Osteoblast (primary cell): ENCODE data around the gene TMEM128. TPM values are rescaled to one million over a fixed set of nuclear protein-coding genes. Genes with fewer than 3 reads are reported as not detected.

ENCODE experiments used
- DNase-seq: peaks from one replicate; pipeline ENCODE4 v3.0.0; 2011; ENCODE audit warnings: low spot score, mixed read lengths; ENCODE audit not compliant: insufficient read length; ENCODE audit errors: missing footprints
- H2AFZ ChIP-seq: 2 replicates; pipeline ENCODE4 v1.6.0; 2011; ENCODE audit warnings: mild to moderate bottlenecking, low read length
- H3K27ac ChIP-seq: 2 replicates; pipeline ENCODE4 v1.5.1; 2011; ENCODE audit warnings: mild to moderate bottlenecking, low read depth, low read length, moderate library complexity
- H3K27me3 ChIP-seq: 2 replicates; pipeline ENCODE4 v1.6.0; 2012; ENCODE audit warnings: mild to moderate bottlenecking, control low read depth, inconsistent platforms, low read length, moderate library complexity; ENCODE audit not compliant: insufficient read depth
- H3K36me3 ChIP-seq: 2 replicates; pipeline ENCODE4 v1.5.1; 2011; ENCODE audit warnings: mild to moderate bottlenecking, low read length, control low read depth, moderate library complexity; ENCODE audit not compliant: insufficient read depth
- H3K4me1 ChIP-seq: 2 replicates; pipeline ENCODE4 v1.5.1; 2011; ENCODE audit warnings: mild to moderate bottlenecking, low read length, control low read depth, moderate library complexity; ENCODE audit not compliant: insufficient read depth
- H3K4me2 ChIP-seq: 2 replicates; pipeline ENCODE4 v1.6.0; 2011; ENCODE audit warnings: mild to moderate bottlenecking, low read length; ENCODE audit not compliant: insufficient read depth
- H3K4me3 ChIP-seq: fragments of 200-600 bp; sonication (generic); 3 replicates; pipeline ENCODE4 v1.5.1; 2012; ENCODE audit warnings: mild to moderate bottlenecking, low read length, inconsistent platforms; ENCODE audit not compliant: insufficient read depth
- H3K79me2 ChIP-seq: 2 replicates; pipeline ENCODE4 v1.6.0; 2012; ENCODE audit warnings: mild to moderate bottlenecking, low read length, control low read depth, inconsistent platforms; ENCODE audit not compliant: insufficient read depth
- H3K9me3 ChIP-seq: 2 replicates; pipeline ENCODE4 v1.5.1; 2011; ENCODE audit warnings: low read depth, low read length, control low read depth
- H4K20me1 ChIP-seq: 2 replicates; pipeline ENCODE4 v1.6.0; 2012; ENCODE audit warnings: mild to moderate bottlenecking, low read length, control low read depth; ENCODE audit not compliant: insufficient read depth
- total RNA-seq: library from RNA; depleted of rRNA; stranded (reverse); fragments of >200 nt; gene quantifications from 2 replicates; pipeline ENCODE4 v1.2.3, GENCODE V29; 2012
- TF ChIP-seq, protein P1 (sequence below): IDR thresholded peaks from 2 replicates; pipeline ENCODE4 v1.5.1; 2011; ENCODE audit warnings: mild to moderate bottlenecking, low read depth, low read length, moderate library complexity; ENCODE audit errors: extremely low read depth

The TMEM128 gene
- total RNA-seq, 1 donor = 21.7 TPM

DNA sequence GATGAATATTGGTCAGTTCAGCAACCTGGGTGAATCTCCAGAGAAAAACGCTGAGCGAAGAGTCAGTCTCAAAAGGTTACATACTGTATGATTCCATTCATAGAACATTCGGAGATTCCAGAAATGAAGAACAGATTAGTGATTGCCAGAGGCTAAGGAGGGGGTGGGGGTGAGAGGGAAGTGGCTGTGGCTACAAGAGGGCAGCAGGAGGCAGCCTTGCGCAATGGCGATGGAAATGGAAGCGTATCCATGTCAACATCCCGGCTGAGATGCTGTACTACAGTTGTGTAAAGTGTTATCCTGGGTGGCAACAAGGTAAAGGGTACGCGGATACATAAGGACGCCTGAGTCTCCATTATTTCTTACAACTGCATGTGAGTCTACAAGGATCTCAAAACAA lies 23.9 kb upstream of the TMEM128 start:
- H4K20me1 ChIP-seq = no peaks in the 10 kb centered on the region
- H3K27ac ChIP-seq = no peak overlapping the region
- H3K9me3 ChIP-seq = no peaks in the 10 kb centered on the region
- H3K4me1 ChIP-seq = no peaks in the 10 kb centered on the region
- no peak overlapping the region for H3K4me2 ChIP-seq
- no peaks in the 10 kb centered on the region for H3K27me3 ChIP-seq
- no peak overlapping the region for H3K4me3 ChIP-seq
- H3K79me2 ChIP-seq = no peaks in the 10 kb centered on the region
- H2AFZ ChIP-seq = no peak overlapping the region
- no peak for DNase-seq
- H3K36me3 ChIP-seq = peaks cover 46% of the 10 kb centered on the region
- TF ChIP-seq, protein P1, sequence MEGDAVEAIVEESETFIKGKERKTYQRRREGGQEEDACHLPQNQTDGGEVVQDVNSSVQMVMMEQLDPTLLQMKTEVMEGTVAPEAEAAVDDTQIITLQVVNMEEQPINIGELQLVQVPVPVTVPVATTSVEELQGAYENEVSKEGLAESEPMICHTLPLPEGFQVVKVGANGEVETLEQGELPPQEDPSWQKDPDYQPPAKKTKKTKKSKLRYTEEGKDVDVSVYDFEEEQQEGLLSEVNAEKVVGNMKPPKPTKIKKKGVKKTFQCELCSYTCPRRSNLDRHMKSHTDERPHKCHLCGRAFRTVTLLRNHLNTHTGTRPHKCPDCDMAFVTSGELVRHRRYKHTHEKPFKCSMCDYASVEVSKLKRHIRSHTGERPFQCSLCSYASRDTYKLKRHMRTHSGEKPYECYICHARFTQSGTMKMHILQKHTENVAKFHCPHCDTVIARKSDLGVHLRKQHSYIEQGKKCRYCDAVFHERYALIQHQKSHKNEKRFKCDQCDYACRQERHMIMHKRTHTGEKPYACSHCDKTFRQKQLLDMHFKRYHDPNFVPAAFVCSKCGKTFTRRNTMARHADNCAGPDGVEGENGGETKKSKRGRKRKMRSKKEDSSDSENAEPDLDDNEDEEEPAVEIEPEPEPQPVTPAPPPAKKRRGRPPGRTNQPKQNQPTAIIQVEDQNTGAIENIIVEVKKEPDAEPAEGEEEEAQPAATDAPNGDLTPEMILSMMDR = no peak

DNA sequence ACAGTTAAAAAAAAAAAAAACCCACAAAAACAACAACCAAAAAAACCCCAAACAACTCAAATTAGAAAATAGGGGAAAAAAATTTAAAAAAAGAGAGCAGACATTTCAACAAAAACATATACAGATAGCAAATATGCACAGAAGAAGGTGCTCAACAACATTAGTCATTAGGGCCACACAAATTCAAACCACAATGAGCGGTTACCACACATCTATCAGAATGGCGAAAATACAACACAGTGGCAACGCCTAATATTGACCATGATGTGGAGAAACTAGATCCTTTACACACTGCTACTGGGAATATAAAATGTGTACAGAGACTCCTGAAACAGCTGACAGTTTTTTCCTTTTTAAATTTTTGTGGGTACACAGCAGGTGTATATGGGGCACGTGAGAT lies 22.5 kb upstream of the TMEM128 start:
- Histone ChIP-seq H3K27ac (no peak overlapping the region), H2AFZ (no peak overlapping the region), H3K79me2 (no peaks in the 10 kb centered on the region), H4K20me1 (no peaks in the 10 kb centered on the region), H3K27me3 (no peaks in the 10 kb centered on the region), H3K9me3 (no peaks in the 10 kb centered on the region), H3K4me3 (no peak overlapping the region), H3K4me2 (no peak overlapping the region), H3K4me1 (no peaks in the 10 kb centered on the region), H3K36me3 (peaks cover 46% of the 10 kb centered on the region)
- TF ChIP-seq, protein P1 = no peak
- no peak for DNase-seq

DNA sequence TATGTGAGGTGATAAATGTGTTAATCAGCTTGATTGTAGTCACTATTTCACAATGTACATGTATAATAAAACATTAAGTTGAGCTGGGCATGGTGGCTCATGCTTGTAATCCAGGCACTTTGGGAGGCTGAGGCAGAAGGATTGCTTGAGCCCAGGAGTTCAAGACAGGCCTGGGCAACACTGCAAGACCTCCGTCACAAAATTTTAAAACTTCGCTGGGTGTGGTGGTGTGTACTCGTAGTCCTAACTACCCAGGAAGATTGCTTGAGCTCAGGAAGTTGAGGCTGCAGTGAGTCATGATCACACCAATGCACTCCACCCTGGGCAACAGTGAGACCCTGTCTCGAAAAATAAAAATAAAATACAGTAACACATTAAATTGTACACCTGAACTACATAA lies 21.8 kb upstream of the TMEM128 start:
- DNase-seq = no peak
- no peaks in the 10 kb centered on the region for H3K79me2 ChIP-seq
- TF ChIP-seq, protein P1 = no peak
- H3K27me3 ChIP-seq = no peaks in the 10 kb centered on the region
- H2AFZ ChIP-seq = no peak overlapping the region
- H3K4me1 ChIP-seq = no peaks in the 10 kb centered on the region
- H3K4me2 ChIP-seq = no peak overlapping the region
- H4K20me1 ChIP-seq = no peaks in the 10 kb centered on the region
- no peak overlapping the region for H3K27ac ChIP-seq
- H3K4me3 ChIP-seq = no peak overlapping the region
- no peaks in the 10 kb centered on the region for H3K9me3 ChIP-seq
- peaks cover 42% of the 10 kb centered on the region for H3K36me3 ChIP-seq

DNA sequence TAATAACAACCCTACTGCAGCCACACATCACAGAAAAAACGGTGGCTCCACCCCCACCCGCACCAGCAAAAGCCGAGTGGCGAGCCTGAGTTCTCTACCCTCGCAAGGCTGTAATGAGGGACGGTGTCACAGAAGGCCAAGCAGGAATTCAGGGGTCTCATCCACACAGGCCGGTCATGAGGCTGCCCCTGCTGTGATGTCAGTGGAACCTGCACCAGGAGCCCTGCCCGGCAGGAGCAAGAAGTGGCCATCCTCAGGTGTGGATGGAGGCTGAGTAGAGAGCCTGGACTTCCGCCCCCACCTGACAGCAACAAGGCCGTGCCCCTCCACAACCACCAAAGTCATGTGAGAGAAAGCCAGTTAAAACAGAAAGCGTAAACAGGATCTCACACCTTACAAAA lies 21.3 kb upstream of the TMEM128 start:
- TF ChIP-seq, protein P1 = no peak
- H3K9me3 ChIP-seq = no peaks in the 10 kb centered on the region
- H3K4me1 ChIP-seq = no peaks in the 10 kb centered on the region
- H3K4me2 ChIP-seq = no peak overlapping the region
- no peaks in the 10 kb centered on the region for H3K79me2 ChIP-seq
- H2AFZ ChIP-seq = no peak overlapping the region
- H3K36me3 ChIP-seq = peaks cover 37% of the 10 kb centered on the region
- H3K27me3 ChIP-seq = no peaks in the 10 kb centered on the region
- no peak for DNase-seq
- H3K27ac ChIP-seq = no peak overlapping the region
- H3K4me3 ChIP-seq = no peak overlapping the region
- no peaks in the 10 kb centered on the region for H4K20me1 ChIP-seq
